Adrenal gland (tissue), 5 donors: ENCODE data around the gene BBC3.

Source experiments
- CTCF ChIP-seq, 6 experiments: fragments of 450-650 bp in 4 of 6; fragments of 200-600 bp in 2 of 6; sonication (generic) in 1 of 6; IDR thresholded peaks; 1 replicate in 5 of 6; 2 replicates in 1 of 6; pipeline versions ENCODE4 v1.5.1 to v1.8.0; 2016 to 2021; ENCODE audit warnings: antibody characterized with exemption in 6 of 6, mild to moderate bottlenecking in 2 of 6, moderate library complexity in 1 of 6
- POLR2A ChIP-seq, 2 donors: fragments of 450-650 bp; IDR thresholded peaks; one replicate each; pipeline ENCODE4 v1.6.1; 2017; ENCODE audit warnings: antibody characterized with exemption in 2 of 2, mild to moderate bottlenecking in 2 of 2, moderate library complexity in 1 of 2
- donor health status: DM: no; HTN: no; CAD: no.

GRCh38 chr19:47272448-47273312 is 41.7 kb upstream of the BBC3 start:
- TF ChIP-seq POLR2A (IDR thresholded peaks at IDR 0.05), result no peak
- peak in 1 of 6 experiments; percentile 16 for TF ChIP-seq CTCF (IDR thresholded peaks at IDR 0.05)
